ENCODE results near the gene SORBS1.

Gene SORBS1

DNA sequence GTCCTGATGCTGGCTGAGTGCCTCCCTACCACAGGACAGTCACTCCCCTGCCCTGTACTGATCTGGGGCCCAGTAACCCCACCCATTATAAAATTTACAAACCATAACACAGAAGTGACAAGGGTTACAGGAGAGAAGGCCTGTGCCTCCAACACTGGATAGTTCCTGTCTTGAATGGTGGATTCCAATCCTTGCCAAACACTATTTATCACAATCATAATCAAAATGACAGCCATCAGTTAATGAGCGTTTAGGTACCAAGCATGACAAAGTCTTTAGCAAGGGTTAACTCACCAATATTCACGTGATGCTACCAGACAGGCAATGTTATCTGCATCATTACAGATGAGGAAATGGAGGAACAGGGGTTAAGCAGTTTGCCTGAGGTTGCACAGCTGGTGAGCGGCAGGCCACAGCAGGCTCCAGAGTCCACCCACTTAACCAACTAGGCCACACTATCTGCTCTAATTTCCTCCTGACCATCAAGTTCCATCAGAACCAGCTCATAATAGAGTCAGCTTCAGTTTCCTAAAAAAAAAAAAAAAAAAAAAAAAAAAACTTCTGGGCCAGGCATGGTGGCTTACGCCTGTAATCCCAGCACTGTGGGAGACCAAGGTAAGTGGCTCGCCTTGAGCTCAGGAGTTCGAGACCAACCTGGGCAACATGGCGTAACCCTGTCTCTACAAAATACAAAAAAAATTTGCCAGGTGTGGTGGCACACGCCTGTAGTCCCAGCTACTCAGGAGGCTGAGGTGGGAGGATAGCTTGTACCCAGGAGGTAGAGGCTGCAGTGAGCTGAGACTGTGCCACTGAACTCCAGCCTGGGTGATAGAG is 284.6 kb downstream of the SORBS1 start:
- H3K4me3 Mint-ChIP-seq: no peak overlapping the region
- H3K4me1 Mint-ChIP-seq (ENCODE audit: low read depth): peaks cover 3% of the 10 kb centered on the region
- no peak overlapping the region for H3K27ac Mint-ChIP-seq
- no peak for DNase-seq (ENCODE audit: low spot score)
- H3K9me3 Mint-ChIP-seq: no peaks in the 10 kb centered on the region
- H3K36me3 Mint-ChIP-seq (ENCODE audit: low read depth): no peaks in the 10 kb centered on the region
- no peaks in the 10 kb centered on the region for H3K27me3 Mint-ChIP-seq (ENCODE audit: low read depth)

- Mint-ChIP-seq H3K27ac (no peak overlapping the region), H3K9me3 (no peaks in the 10 kb centered on the region), H3K36me3 (ENCODE audit: low read depth) (no peaks in the 10 kb centered on the region), H3K4me3 (no peak overlapping the region), H3K27me3 (ENCODE audit: low read depth) (no peaks in the 10 kb centered on the region), H3K4me1 (ENCODE audit: low read depth) (peaks cover 3% of the 10 kb centered on the region)
- DNase-seq (ENCODE audit: low spot score): no peak
Measured at GRCh38 chr10:95275726-95276366, 285.3 kb downstream of the SORBS1 start.

DNA sequence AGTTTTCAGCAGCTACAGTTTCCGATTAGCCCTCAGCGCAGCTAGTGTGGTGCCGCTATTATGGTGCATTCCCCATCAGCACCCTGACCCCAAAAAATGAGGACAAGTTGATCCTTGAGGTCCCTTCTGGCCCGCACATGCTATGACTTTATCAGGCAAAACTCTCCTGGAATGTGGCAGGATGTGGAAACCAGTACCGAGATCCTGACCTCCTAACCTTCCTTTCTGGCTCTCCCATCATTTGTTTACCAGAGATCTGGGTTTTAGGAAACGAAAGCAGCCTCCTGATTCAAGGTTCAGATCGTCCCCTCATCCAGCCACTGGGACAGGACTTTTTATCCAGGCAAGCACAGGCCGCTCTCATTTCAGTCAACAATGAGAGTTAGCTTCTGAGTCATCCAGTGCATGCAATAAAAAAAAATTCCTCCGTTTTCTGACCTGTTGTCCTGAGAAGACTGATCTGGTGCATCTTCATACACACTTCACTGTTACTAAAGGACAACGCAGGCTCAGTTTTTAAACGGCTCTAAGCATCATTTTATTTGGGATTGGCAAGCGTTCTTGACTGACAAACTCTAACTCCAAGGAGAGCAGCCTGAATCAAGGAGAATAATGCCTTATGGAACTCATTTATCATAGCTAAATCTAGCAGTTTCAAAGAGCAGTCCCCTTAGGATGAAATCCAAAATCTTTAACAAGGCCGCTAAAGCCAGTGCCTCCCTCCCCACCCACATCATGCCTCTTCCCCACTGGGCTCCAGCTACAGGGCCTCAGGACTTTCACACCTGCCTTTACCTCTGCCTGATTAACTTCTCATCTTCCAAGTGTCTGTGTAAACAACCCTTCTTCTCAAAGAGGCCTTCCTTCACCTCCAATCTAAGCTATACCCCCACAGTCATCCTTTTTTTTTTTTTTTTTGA is 287.5 kb downstream of the SORBS1 start:
- no peaks in the 10 kb centered on the region for H3K9me3 Mint-ChIP-seq
- H3K4me3 Mint-ChIP-seq: no peak overlapping the region
- H3K36me3 Mint-ChIP-seq (ENCODE audit: low read depth): no peaks in the 10 kb centered on the region
- no peak overlapping the region for H3K27ac Mint-ChIP-seq
- H3K27me3 Mint-ChIP-seq (ENCODE audit: low read depth): no peaks in the 10 kb centered on the region
- H3K4me1 Mint-ChIP-seq (ENCODE audit: low read depth): peaks cover under 1% of the 10 kb centered on the region
- no peak for DNase-seq (ENCODE audit: low spot score)

- Mint-ChIP-seq H3K36me3 (ENCODE audit: low read depth) (peaks cover 7% of the 10 kb centered on the region), H3K27me3 (ENCODE audit: low read depth) (no peaks in the 10 kb centered on the region), H3K4me1 (ENCODE audit: low read depth) (peaks cover 5% of the 10 kb centered on the region), H3K4me3 (no peak overlapping the region), H3K27ac (no peak overlapping the region), H3K9me3 (no peaks in the 10 kb centered on the region)
- DNase-seq (ENCODE audit: low spot score): no peak
Measured at GRCh38 chr10:95268438-95268837, 292.7 kb downstream of the SORBS1 start.

GRCh38 chr10:95267251-95267650 is 293.9 kb downstream of the SORBS1 start:
- Mint-ChIP-seq H3K36me3 (ENCODE audit: low read depth) (peaks cover 11% of the 10 kb centered on the region), H3K4me1 (ENCODE audit: low read depth) (peaks cover 5% of the 10 kb centered on the region), H3K27ac (no peak overlapping the region), H3K9me3 (no peaks in the 10 kb centered on the region), H3K27me3 (ENCODE audit: low read depth) (no peaks in the 10 kb centered on the region), H3K4me3 (no peak overlapping the region)
- DNase-seq (ENCODE audit: low spot score): no peak

DNA sequence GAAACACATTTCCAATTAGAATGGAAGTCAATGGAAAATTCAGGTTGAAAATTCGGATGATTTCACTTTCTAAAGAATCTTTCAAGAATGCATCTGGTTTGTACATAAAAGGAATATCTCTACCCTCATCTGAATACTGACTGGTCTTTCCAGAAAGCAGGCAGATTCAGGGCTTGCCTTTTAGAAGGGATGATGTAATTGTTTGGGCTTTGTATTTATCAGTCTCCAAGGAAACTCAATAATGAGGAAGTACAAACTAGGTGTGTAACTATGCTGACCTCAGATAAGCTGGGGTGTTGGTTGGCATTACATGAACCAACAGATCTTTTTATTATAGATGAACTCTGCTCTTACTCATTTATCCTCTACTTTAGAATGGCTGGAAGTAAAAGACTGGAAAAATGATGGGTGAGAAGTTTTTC is 294.5 kb downstream of the SORBS1 start:
- H3K4me3 Mint-ChIP-seq: no peak overlapping the region
- no peak for DNase-seq (ENCODE audit: low spot score)
- H3K4me1 Mint-ChIP-seq (ENCODE audit: low read depth): peaks cover 5% of the 10 kb centered on the region
- H3K27me3 Mint-ChIP-seq (ENCODE audit: low read depth): no peaks in the 10 kb centered on the region
- no peak overlapping the region for H3K27ac Mint-ChIP-seq
- no peaks in the 10 kb centered on the region for H3K9me3 Mint-ChIP-seq
- H3K36me3 Mint-ChIP-seq (ENCODE audit: low read depth): peaks cover 11% of the 10 kb centered on the region

DNA sequence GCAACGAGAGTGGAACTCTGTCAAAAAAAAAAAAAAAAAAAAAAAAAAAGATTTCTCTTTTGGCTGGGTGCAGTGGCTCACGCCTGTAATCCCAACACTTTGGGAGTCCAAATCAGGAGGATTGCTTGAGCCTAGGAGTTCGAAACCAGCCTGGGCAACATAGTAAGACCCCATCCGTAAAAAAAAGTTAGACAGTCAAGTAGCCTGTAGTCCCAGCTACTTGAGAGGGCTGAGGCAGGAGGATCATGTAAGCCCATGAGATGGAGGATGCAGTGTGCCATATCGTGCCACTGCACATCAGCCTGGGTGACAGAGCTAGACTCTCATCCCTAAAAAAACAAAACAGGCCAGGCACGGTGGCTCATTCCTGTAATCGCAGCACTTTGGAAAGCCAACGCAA is 295.6 kb downstream of the SORBS1 start:
- Mint-ChIP-seq H3K27ac (no peak overlapping the region), H3K9me3 (no peaks in the 10 kb centered on the region), H3K4me3 (no peak overlapping the region), H3K27me3 (ENCODE audit: low read depth) (no peaks in the 10 kb centered on the region), H3K36me3 (ENCODE audit: low read depth) (peaks cover 11% of the 10 kb centered on the region), H3K4me1 (ENCODE audit: low read depth) (peaks cover 5% of the 10 kb centered on the region)
- no peak for DNase-seq (ENCODE audit: low spot score)

DNA sequence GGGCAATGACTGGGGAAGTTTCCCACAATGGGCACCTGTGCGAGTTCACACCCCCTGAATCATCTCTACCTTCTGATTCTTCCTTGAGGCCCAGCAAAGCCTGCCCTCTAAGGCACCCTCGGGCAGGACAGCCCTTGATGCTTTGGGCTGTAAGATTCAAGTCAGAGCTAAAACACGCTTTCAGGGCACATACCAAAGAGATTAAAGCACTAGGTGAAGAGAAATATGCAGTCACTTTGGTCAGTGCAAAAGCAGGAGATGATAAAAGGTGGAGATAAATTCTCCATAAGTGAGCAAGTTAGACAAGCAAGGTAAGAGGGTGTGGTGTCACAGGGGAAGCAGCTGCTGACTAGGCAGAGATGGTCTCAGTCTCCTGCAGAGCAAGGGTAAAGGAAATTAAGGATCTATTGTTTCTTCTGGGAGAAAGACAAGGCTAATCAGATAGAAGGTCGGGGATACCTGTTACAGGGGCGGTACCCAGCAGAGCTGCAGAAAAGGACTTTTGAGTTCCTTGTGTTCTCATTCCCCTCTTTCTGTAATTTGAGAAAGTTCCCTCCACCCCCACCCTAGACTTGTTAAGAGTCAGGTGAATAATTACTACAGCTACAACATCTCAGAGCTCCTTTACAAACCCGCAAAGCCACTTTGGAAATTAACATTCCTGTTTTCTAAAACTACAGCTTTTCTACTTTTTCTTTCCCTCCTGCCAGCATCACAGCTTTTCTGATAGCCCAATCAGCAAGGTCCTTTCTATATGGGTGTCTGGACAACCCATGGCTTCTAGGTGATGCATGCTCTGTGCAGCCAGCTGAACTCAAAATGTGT is 296.7 kb downstream of the SORBS1 start:
- Mint-ChIP-seq H3K4me1 (ENCODE audit: low read depth) (peaks cover 5% of the 10 kb centered on the region), H3K27ac (no peak overlapping the region), H3K9me3 (no peaks in the 10 kb centered on the region), H3K36me3 (ENCODE audit: low read depth) (peaks cover 11% of the 10 kb centered on the region), H3K27me3 (ENCODE audit: low read depth) (no peaks in the 10 kb centered on the region), H3K4me3 (no peak overlapping the region)
- DNase-seq (ENCODE audit: low spot score): no peak

DNA sequence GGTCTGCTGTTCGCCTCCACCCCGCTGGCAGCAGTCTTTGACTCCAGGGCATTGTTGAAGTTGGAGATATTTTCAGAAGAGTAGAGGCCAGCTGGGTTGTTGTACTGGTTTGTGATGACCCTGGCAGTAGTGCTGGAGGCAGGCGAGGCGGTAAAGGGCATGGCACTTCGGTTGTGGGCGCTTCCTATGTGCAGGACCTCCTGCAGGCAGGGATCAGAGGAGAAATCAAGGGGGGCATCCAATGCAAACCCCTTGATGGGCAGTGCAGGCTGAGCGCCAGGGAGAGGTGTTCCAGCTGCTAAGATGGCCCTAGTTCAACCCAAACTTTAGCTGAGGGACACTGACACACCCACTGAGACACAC is 297.3 kb downstream of the SORBS1 start:
- peaks cover 5% of the 10 kb centered on the region for H3K4me1 Mint-ChIP-seq (ENCODE audit: low read depth)
- no peaks in the 10 kb centered on the region for H3K9me3 Mint-ChIP-seq
- no peak for DNase-seq (ENCODE audit: low spot score)
- no peaks in the 10 kb centered on the region for H3K27me3 Mint-ChIP-seq (ENCODE audit: low read depth)
- no peak overlapping the region for H3K4me3 Mint-ChIP-seq
- H3K36me3 Mint-ChIP-seq (ENCODE audit: low read depth): peaks cover 11% of the 10 kb centered on the region
- H3K27ac Mint-ChIP-seq: no peak overlapping the region

DNA sequence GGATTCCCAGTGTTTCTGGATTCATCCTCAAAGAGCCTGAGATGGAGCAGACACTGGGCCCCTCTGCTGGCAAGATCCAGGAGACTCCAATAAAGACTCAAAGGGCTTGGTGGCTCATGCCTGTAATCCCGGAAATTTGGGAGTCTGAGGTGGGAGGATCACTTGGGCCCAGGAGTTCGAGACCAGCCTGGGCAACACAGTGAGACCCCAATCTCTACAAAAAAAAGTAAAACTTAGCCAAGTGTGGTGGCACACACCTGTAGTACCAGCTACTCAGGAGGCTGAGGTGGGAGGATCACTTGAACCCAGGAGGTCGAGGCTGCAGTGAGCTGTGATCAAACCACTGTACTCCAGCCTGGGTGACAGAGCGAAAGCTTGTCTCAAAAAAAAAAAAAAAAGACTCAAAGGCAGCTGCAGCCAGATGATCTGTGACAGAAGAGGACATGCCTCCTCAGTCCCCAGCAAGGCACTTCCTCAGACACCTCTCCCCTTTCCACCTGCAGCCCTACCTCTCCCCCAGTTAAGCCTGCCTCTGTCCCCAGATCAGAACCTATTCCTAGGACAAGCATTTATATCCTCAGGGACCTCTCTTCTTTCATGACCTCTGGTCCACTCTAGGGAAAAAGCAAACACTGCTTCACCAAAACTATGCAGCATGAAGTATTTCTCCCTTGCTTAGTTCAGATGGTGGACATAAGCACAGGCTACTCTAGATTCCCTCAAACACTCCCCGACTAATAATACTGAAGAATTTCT is 298.2 kb downstream of the SORBS1 start:
- Mint-ChIP-seq H3K9me3 (no peaks in the 10 kb centered on the region), H3K4me1 (ENCODE audit: low read depth) (peaks cover 5% of the 10 kb centered on the region), H3K27me3 (ENCODE audit: low read depth) (no peaks in the 10 kb centered on the region), H3K27ac (no peak overlapping the region), H3K36me3 (ENCODE audit: low read depth) (peaks cover 13% of the 10 kb centered on the region), H3K4me3 (no peak overlapping the region)
- no peak for DNase-seq (ENCODE audit: low spot score)

GRCh38 chr10:95261926-95262325 is 299.2 kb downstream of the SORBS1 start:
- DNase-seq (ENCODE audit: low spot score): no peak
- no peaks in the 10 kb centered on the region for H3K27me3 Mint-ChIP-seq (ENCODE audit: low read depth)
- H3K27ac Mint-ChIP-seq: no peak overlapping the region
- peaks cover 5% of the 10 kb centered on the region for H3K4me1 Mint-ChIP-seq (ENCODE audit: low read depth)
- H3K9me3 Mint-ChIP-seq: no peaks in the 10 kb centered on the region
- peaks cover 13% of the 10 kb centered on the region for H3K36me3 Mint-ChIP-seq (ENCODE audit: low read depth)
- no peak overlapping the region for H3K4me3 Mint-ChIP-seq

Data from T-helper 2 cell treated with Interferon-gamma antibody and Interleukin-4, amounts not matched to agents 5 μg/mL and 100 μg/mL, for 36 hours (primary cell).